Esophagus squamous epithelium (tissue), 5 donors: ENCODE data around the gene DMTF1. TPM values are rescaled to one million over a fixed set of nuclear protein-coding genes. Genes with fewer than 3 reads are reported as not detected.

Source experiments
- DNase-seq: peaks from one replicate; lab custom pipeline; 2025; lab: John Stamatoyannopoulos, UW
- H3K27ac ChIP-seq, 4 donors: fragments of 200-600 bp; sonication (generic); one replicate each; pipeline ENCODE4 v1.5.1; 2016 to 2019; ENCODE audit warnings: mild to moderate bottlenecking in 1 of 4
- H3K27me3 ChIP-seq, 4 donors: fragments of 200-600 bp; sonication (generic); 1 replicate in 3 of 4; 2 replicates in 1 of 4; pipeline versions ENCODE4 v1.5.1 to v1.6.0; 2017 to 2021; ENCODE audit warnings: antibody characterized with exemption in 1 of 4
- H3K36me3 ChIP-seq, 3 donors: fragments of 200-600 bp; sonication (generic); one replicate each; pipeline ENCODE4 v1.5.1; 2016 to 2019
- H3K4me1 ChIP-seq, 3 donors: fragments of 200-600 bp; sonication (generic); one replicate each; pipeline ENCODE4 v1.5.1; 2017 to 2019
- H3K4me3 ChIP-seq, 4 donors: fragments of 200-600 bp; sonication (generic); 1 replicate in 3 of 4; 2 replicates in 1 of 4; pipeline ENCODE4 v1.5.1; 2016 to 2019; ENCODE audit warnings: mild to moderate bottlenecking in 2 of 4, moderate library complexity in 1 of 4
- H3K9me3 ChIP-seq, 3 donors: fragments of 200-600 bp; sonication (generic); one replicate each; pipeline ENCODE4 v1.5.1; 2016 to 2019
- POLR2A ChIP-seq, 4 donors: fragments of 450-650 bp; IDR thresholded peaks; one replicate each; pipeline ENCODE4 v1.6.1; 2017; ENCODE audit warnings: antibody characterized with exemption in 4 of 4, mild to moderate bottlenecking in 4 of 4, moderate library complexity in 3 of 4
- WGBS, 2 donors: methylation state at CpG; one replicate each; pipeline ENCODE4 v1.1.5; 2018; 5-methylcytosine and 5-hydroxymethylcytosine counted together
- intact Hi-C: fragments of 100-400 bp; cut with DNase I; formaldehyde crosslinking; loops from one replicate; pipeline ENCODE4 v1.15.0; 2022
- total RNA-seq, 4 donors: library from RNA; depleted of rRNA; stranded (reverse); fragments of >200 nt; gene quantifications; one replicate each; pipeline ENCODE4 v1.1.0, GENCODE V29; 2016
- TF ChIP-seq, protein P1 (sequence below), 6 experiments: fragments of 450-650 bp in 4 of 6; fragments of 200-600 bp in 2 of 6; sonication (generic) in 2 of 6; IDR thresholded peaks; one replicate each; pipeline ENCODE4 v1.5.1; 2016 to 2019; ENCODE audit warnings: antibody characterized with exemption in 6 of 6, mild to moderate bottlenecking in 4 of 6, moderate library complexity in 4 of 6
- donor health status: DM: yes; HTN: yes; CAD: no.

Gene DMTF1
- total RNA-seq, 4 donors from 2014 or later: 16.5 to 75.2 (median 34.5) TPM

- H3K4me1 ChIP-seq: no peaks in the 10 kb centered on the region
- TF ChIP-seq POLR2A (IDR thresholded peaks at IDR 0.05): no peak
- TF ChIP-seq, protein P1, sequence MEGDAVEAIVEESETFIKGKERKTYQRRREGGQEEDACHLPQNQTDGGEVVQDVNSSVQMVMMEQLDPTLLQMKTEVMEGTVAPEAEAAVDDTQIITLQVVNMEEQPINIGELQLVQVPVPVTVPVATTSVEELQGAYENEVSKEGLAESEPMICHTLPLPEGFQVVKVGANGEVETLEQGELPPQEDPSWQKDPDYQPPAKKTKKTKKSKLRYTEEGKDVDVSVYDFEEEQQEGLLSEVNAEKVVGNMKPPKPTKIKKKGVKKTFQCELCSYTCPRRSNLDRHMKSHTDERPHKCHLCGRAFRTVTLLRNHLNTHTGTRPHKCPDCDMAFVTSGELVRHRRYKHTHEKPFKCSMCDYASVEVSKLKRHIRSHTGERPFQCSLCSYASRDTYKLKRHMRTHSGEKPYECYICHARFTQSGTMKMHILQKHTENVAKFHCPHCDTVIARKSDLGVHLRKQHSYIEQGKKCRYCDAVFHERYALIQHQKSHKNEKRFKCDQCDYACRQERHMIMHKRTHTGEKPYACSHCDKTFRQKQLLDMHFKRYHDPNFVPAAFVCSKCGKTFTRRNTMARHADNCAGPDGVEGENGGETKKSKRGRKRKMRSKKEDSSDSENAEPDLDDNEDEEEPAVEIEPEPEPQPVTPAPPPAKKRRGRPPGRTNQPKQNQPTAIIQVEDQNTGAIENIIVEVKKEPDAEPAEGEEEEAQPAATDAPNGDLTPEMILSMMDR (IDR thresholded peaks at IDR 0.05): no peak
- 45 to 53% methylated on average over 3 of the region's 3 CpGs for WGBS, 2 donors
- no peaks in the 10 kb centered on the region for H3K27me3 ChIP-seq
- H3K4me3 ChIP-seq: no peak overlapping the region
- H3K36me3 ChIP-seq: no peaks in the 10 kb centered on the region
- DNase-seq: no peak
- no peak overlapping the region for H3K27ac ChIP-seq
- intact Hi-C loops: no loop called here
- H3K9me3 ChIP-seq: no peaks in the 10 kb centered on the region
Observed at GRCh38 chr7:87129848-87130247, 22.4 kb upstream of the DMTF1 start.

- TF ChIP-seq, protein P1 (IDR thresholded peaks at IDR 0.05): no peak
- intact Hi-C loops: no loop called here
- WGBS, 2 donors: 78 to 92% methylated on average over 3 of the region's 3 CpGs
- no peaks in the 10 kb centered on the region for H3K27me3 ChIP-seq
- H3K36me3 ChIP-seq: no peaks in the 10 kb centered on the region
- no peaks in the 10 kb centered on the region for H3K4me1 ChIP-seq
- no peak overlapping the region for H3K4me3 ChIP-seq
- no peak for DNase-seq
- no peaks in the 10 kb centered on the region for H3K9me3 ChIP-seq
- no peak overlapping the region for H3K27ac ChIP-seq
Observed at GRCh38 chr7:87131771-87132170, 20.5 kb upstream of the DMTF1 start.

GRCh38 chr7:87137271-87137670 lies 15.0 kb upstream of the DMTF1 start:
- no peaks in the 10 kb centered on the region for H3K27me3 ChIP-seq
- H3K27ac ChIP-seq: no peak overlapping the region

DNA sequence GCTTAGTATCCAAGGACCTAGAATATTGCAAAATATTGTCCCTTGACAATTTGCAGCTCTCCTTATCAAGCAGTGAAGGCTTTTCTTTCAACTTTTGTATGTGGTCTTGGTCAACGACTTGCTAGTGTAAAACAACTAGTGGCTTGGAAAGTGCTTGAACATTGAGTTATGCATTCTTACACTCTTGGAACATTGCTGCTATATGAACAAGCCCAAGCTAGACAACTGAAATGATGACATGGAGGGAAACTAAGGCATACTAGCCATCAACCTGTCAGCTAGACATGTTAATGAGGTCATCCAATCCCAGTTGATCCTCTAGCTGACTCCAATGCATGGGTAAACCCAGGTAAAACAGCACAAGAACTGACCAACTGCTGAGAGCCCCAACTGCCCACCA lies 12.7 kb upstream of the DMTF1 start:
- Histone ChIP-seq H3K27me3 (no peaks in the 10 kb centered on the region), H3K4me3 (no peak overlapping the region), H3K36me3 (no peaks in the 10 kb centered on the region), H3K4me1 (no peaks in the 10 kb centered on the region), H3K9me3 (no peaks in the 10 kb centered on the region), H3K27ac (no peak overlapping the region)
- no peak for DNase-seq
- WGBS, 2 donors: 64% methylated on average over 1 of the region's 1 CpG
- intact Hi-C loops: no loop called here
- TF ChIP-seq POLR2A (IDR thresholded peaks at IDR 0.05): no peak
- TF ChIP-seq, protein P1 (IDR thresholded peaks at IDR 0.05): no peak

More at GRCh38 chr7:87137271-87137670, 15.0 kb upstream of the DMTF1 start:
- TF ChIP-seq, protein P1 (IDR thresholded peaks at IDR 0.05): no peak
- TF ChIP-seq POLR2A (IDR thresholded peaks at IDR 0.05): no peak
- DNase-seq: no peak
- Histone ChIP-seq H3K9me3 (no peaks in the 10 kb centered on the region), H3K4me3 (no peak overlapping the region), H3K36me3 (no peaks in the 10 kb centered on the region), H3K4me1 (no peaks in the 10 kb centered on the region)
- intact Hi-C loops: no loop called here

DNA sequence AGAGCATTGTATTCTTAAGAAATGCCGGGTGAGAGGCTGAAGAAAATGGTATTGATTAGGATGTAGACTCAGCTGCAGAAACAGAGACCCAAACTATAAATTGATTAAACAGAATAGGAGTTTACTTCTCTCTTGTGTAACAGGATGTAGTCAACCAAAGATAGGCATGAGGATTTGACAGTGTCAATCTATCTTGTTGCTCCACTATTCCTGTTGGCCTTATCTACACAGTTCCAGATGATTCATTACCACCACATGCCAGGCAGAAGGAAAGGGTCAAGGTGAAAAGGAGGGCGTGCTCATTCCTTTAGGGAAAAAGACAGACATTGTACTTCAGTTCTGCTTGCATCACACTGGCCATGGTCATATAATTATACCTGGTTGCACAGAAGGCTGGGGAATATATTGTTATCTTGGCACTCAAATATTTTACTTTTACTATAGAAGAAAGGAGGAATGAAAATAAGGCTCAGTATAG lies 11.9 kb upstream of the DMTF1 start:
- 42 to 58% methylated on average over 2 of the region's 2 CpGs for WGBS, 2 donors
- intact Hi-C loops: no loop called here
- H3K4me3 ChIP-seq: no peak overlapping the region
- TF ChIP-seq, protein P1 (IDR thresholded peaks at IDR 0.05): no peak
- TF ChIP-seq POLR2A (IDR thresholded peaks at IDR 0.05): no peak
- no peaks in the 10 kb centered on the region for H3K27me3 ChIP-seq
- no peaks in the 10 kb centered on the region for H3K36me3 ChIP-seq
- H3K4me1 ChIP-seq: no peaks in the 10 kb centered on the region
- no peaks in the 10 kb centered on the region for H3K9me3 ChIP-seq
- no peak overlapping the region for H3K27ac ChIP-seq
- no peak for DNase-seq
